Measurements from ENCODE around the gene NUP133. TPM values are rescaled to one million over a fixed set of nuclear protein-coding genes. Genes with fewer than 3 reads are reported as not detected.

The NUP133 gene
- total and polyA plus RNA-seq, 2 donors (not counting 1 experiment from before 2014, with no cell fraction given), result 10.5 to 50.5 TPM

- POLR2A ChIA-PET, result no interaction called here
- Mint-ChIP-seq H3K4me1 (peaks cover 20% of the 10 kb centered on the region), H3K27ac (no peak overlapping the region), H3K27me3 (no peaks in the 10 kb centered on the region), H3K4me3 (no peak overlapping the region), H3K9me3 (ENCODE audit: insufficient read depth) (no peaks in the 10 kb centered on the region)
- H3K4me2 ChIP-seq (replicated peaks; ENCODE audit: low read depth, low read length, poor library complexity, severe bottlenecking), result no peak overlapping the region
- H4K20me1 ChIP-seq (ENCODE audit: control insufficient read depth, insufficient read depth, low read length, poor library complexity, severe bottlenecking), result no peaks in the 10 kb centered on the region
- DNase-seq (no peak), ATAC-seq (ENCODE audit: low read depth) (no peak)
- no peak for TF ChIP-seq EZH2 (IDR thresholded peaks at IDR 0.05; ENCODE audit: borderline replicate concordance, insufficient read depth, low read depth, low read length, poor library complexity, severe bottlenecking)
- TF ChIP-seq, protein P1, sequence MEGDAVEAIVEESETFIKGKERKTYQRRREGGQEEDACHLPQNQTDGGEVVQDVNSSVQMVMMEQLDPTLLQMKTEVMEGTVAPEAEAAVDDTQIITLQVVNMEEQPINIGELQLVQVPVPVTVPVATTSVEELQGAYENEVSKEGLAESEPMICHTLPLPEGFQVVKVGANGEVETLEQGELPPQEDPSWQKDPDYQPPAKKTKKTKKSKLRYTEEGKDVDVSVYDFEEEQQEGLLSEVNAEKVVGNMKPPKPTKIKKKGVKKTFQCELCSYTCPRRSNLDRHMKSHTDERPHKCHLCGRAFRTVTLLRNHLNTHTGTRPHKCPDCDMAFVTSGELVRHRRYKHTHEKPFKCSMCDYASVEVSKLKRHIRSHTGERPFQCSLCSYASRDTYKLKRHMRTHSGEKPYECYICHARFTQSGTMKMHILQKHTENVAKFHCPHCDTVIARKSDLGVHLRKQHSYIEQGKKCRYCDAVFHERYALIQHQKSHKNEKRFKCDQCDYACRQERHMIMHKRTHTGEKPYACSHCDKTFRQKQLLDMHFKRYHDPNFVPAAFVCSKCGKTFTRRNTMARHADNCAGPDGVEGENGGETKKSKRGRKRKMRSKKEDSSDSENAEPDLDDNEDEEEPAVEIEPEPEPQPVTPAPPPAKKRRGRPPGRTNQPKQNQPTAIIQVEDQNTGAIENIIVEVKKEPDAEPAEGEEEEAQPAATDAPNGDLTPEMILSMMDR (IDR thresholded peaks at IDR 0.05), result no peak
- H3K9ac ChIP-seq (ENCODE audit: low read length), result no peak overlapping the region
- no peak overlapping the region for H3K4me3 ChIP-seq (ENCODE audit: control extremely low read depth in 1 of 5, extremely low read depth in 1 of 5, insufficient read depth in 1 of 5, low read depth in 2 of 5, low read length in 4 of 5)
- H2AFZ ChIP-seq (ENCODE audit: insufficient read depth, low read depth, low read length, poor library complexity, severe bottlenecking), result no peak overlapping the region
- peaks cover 18 to 19% of the 10 kb centered on the region in 2 donors for H3K4me1 ChIP-seq (ENCODE audit: control insufficient read depth in 2 of 2, insufficient read depth in 2 of 2, low read length in 2 of 2)
- no peaks in the 10 kb centered on the region for H3K9me3 ChIP-seq (ENCODE audit: control extremely low read depth in 1 of 3, control insufficient read depth in 2 of 3, insufficient read depth in 1 of 3, low read length in 2 of 3)
- H3K27ac ChIP-seq (ENCODE audit: low read length in 2 of 2), result no peak overlapping the region
- intact Hi-C loops (cut with micrococcal nuclease), result no loop called here
- no peaks in the 10 kb centered on the region for H3K27me3 ChIP-seq (replicated peaks in 1 of 4; ENCODE audit: control extremely low read depth in 1 of 4, control insufficient read depth in 3 of 4, insufficient read depth in 4 of 4, low read length in 3 of 4)
- peaks cover 18 to 82% of the 10 kb centered on the region in 2 experiments for H3K36me3 ChIP-seq (replicated peaks in 1 of 2; ENCODE audit: control extremely low read depth in 1 of 2, control insufficient read depth in 1 of 2, extremely low read depth in 1 of 2, insufficient read depth in 2 of 2, low read length in 1 of 2)
- WGBS (ENCODE audit: insufficient coverage), result no CpG with 5 or more reads among the region's 1 CpG
- H3K79me2 ChIP-seq (ENCODE audit: control insufficient read depth, insufficient read depth, low read length), result peaks cover 4% of the 10 kb centered on the region
- CTCF ChIA-PET, result interaction anchor here (12.0 kb wide), 1 partner anchor 227 kb away, joined by 313 read pairs; no protein-coding TSS in a partner anchor
Observed at GRCh38 chr1:229485318-229485717, 22.8 kb downstream of the NUP133 start.

DNA sequence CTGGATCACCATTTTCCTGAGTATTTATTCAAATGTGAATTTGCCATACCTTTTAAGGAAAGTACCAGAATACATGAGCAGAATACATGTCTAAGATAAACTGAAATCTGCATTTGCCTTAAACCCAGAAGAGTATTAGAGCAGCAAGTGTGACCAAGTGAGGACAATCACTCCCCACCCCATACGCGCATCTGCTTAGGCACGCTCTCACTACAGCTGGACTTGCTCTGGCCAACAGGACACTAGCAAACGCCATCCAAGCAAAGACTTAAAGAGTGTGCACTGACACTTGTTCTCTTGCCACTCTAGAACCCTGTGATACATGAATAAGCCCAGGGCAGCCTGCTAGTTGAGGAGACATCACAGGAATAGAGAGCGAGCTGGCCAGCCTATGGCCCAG, 25.6 kb downstream of the NUP133 start:
- ChIA-PET POLR2A (interaction anchor here (0.8 to 1.0 kb wide), 2 partner anchors 29 to 140 kb away, joined by 3 read pairs; partner anchors contain the start of gene CCSAP), CTCF (interaction anchor here (0.7 to 12.0 kb wide), 36 partner anchors 8 to 830 kb away, joined by 3 to 313 read pairs (median 5); partner anchors contain the start of genes ABCB10, CCSAP, NUP133 and RAB4A)
- Histone ChIP-seq H3K36me3 (replicated peaks in 1 of 2; ENCODE audit: control extremely low read depth in 1 of 2, control insufficient read depth in 1 of 2, extremely low read depth in 1 of 2, insufficient read depth in 2 of 2, low read length in 1 of 2) (peaks cover 11 to 64% of the 10 kb centered on the region in 2 experiments), H3K4me2 (replicated peaks; ENCODE audit: low read depth, low read length, poor library complexity, severe bottlenecking) (no peak overlapping the region), H3K9me3 (ENCODE audit: control extremely low read depth in 1 of 3, control insufficient read depth in 2 of 3, insufficient read depth in 1 of 3, low read length in 2 of 3) (no peaks in the 10 kb centered on the region), H4K20me1 (ENCODE audit: control insufficient read depth, insufficient read depth, low read length, poor library complexity, severe bottlenecking) (no peaks in the 10 kb centered on the region), H3K4me1 (ENCODE audit: control insufficient read depth in 2 of 2, insufficient read depth in 2 of 2, low read length in 2 of 2) (peaks cover 40 to 41% of the 10 kb centered on the region in 2 donors), H3K79me2 (ENCODE audit: control insufficient read depth, insufficient read depth, low read length) (peaks cover 4% of the 10 kb centered on the region), H3K4me3 (ENCODE audit: control extremely low read depth in 1 of 5, extremely low read depth in 1 of 5, insufficient read depth in 1 of 5, low read depth in 2 of 5, low read length in 4 of 5) (no peak overlapping the region), H3K27me3 (replicated peaks in 1 of 4; ENCODE audit: control extremely low read depth in 1 of 4, control insufficient read depth in 3 of 4, insufficient read depth in 4 of 4, low read length in 3 of 4) (no peaks in the 10 kb centered on the region), H3K27ac (ENCODE audit: low read length in 2 of 2) (peak overlapping the region in 1 of 2 donors; percentile 45), H2AFZ (ENCODE audit: insufficient read depth, low read depth, low read length, poor library complexity, severe bottlenecking) (no peak overlapping the region), H3K9ac (ENCODE audit: low read length) (no peak overlapping the region)
- H3K9me3 Mint-ChIP-seq (ENCODE audit: insufficient read depth), result no peaks in the 10 kb centered on the region
- 89% methylated on average over 5 of the region's 5 CpGs for WGBS (ENCODE audit: insufficient coverage)
- no peak for TF ChIP-seq EZH2 (IDR thresholded peaks at IDR 0.05; ENCODE audit: borderline replicate concordance, insufficient read depth, low read depth, low read length, poor library complexity, severe bottlenecking)
- TF ChIP-seq, protein P1 (IDR thresholded peaks at IDR 0.05), result no peak
- peaks cover 44% of the 10 kb centered on the region for H3K4me1 Mint-ChIP-seq
- ATAC-seq (ENCODE audit: low read depth), result no peak
- H3K27ac Mint-ChIP-seq, result peak overlapping the region; percentile 33
- H3K4me3 Mint-ChIP-seq, result no peak overlapping the region
- DNase-seq, result no peak
- intact Hi-C loops (cut with micrococcal nuclease), result loop anchor here (1.0 to 5.0 kb wide), 4 partner anchors 32 to 1695 kb away; no protein-coding TSS in a partner anchor
- H3K27me3 Mint-ChIP-seq, result no peaks in the 10 kb centered on the region
